ENCODE data around the gene INCA1.
"Not testable (repeated sequence)": the region's sequence is repeated elsewhere in the genome, so short reads cannot be mapped to it uniquely, and the experiment has no call there.

The INCA1 gene

GRCh38 chr17:4997302-4998026 lies at the start of gene INCA1, which contains the start of gene KIF1C:
TSS of gene INCA1 (minus strand) at chr17:4997522. CDS start at chr17:4994437, 3,085 bp downstream.
TSS of gene KIF1C (plus strand) at chr17:4997950. CDS start at chr17:5000247, 2,297 bp downstream.
- no peak for TF ChIP-seq ZNF274 (IDR thresholded peaks at IDR 0.05; ENCODE audit: low read depth, low read length)
- peak within 1 kb of the TSS; percentile 85 for H3K4me3 ChIP-seq (ENCODE audit: low read length)

- TF ChIP-seq ZNF274 (IDR thresholded peaks at IDR 0.05; ENCODE audit: low read depth, low read length), result no peak
- H3K4me3 ChIP-seq (ENCODE audit: low read length), result no peak overlapping the region
These were observed 48.2 kb upstream of the INCA1 start for GRCh38 chr17:5045496-5045895.

GRCh38 chr17:5044630-5045029 lies 47.3 kb upstream of the INCA1 start:
- no peak overlapping the region for H3K4me3 ChIP-seq (ENCODE audit: low read length)
- TF ChIP-seq ZNF274 (IDR thresholded peaks at IDR 0.05; ENCODE audit: low read depth, low read length), result no peak

GRCh38 chr17:5043524-5043923 lies 46.2 kb upstream of the INCA1 start:
- no peak overlapping the region for H3K4me3 ChIP-seq (ENCODE audit: low read length)
- no peak for TF ChIP-seq ZNF274 (IDR thresholded peaks at IDR 0.05; ENCODE audit: low read depth, low read length)

- no peak for TF ChIP-seq ZNF274 (IDR thresholded peaks at IDR 0.05; ENCODE audit: low read depth, low read length)
- no peak overlapping the region for H3K4me3 ChIP-seq (ENCODE audit: low read length)
These were observed 45.1 kb upstream of the INCA1 start for GRCh38 chr17:5042157-5043022.

GRCh38 chr17:5035315-5035714 lies 38.0 kb upstream of the INCA1 start, which contains the start of gene SLC52A1:
TSS of gene SLC52A1 (minus strand) at chr17:5035426. CDS start at chr17:5034606, 820 bp downstream.
- no peak within 1 kb of the TSS; the same call in 1 of the 2 replicates for H3K4me3 ChIP-seq (ENCODE audit: low read length)
- no peak for TF ChIP-seq ZNF274 (IDR thresholded peaks at IDR 0.05; ENCODE audit: low read depth, low read length)

GRCh38 chr17:5034651-5035050 lies 37.3 kb upstream of the INCA1 start:
- no peak overlapping the region for H3K4me3 ChIP-seq (ENCODE audit: low read length)
- TF ChIP-seq ZNF274 (IDR thresholded peaks at IDR 0.05; ENCODE audit: low read depth, low read length), result no peak

- no peak for TF ChIP-seq ZNF274 (IDR thresholded peaks at IDR 0.05; ENCODE audit: low read depth, low read length)
- no peak overlapping the region for H3K4me3 ChIP-seq (ENCODE audit: low read length)
These were observed 36.7 kb upstream of the INCA1 start for GRCh38 chr17:5034063-5034462.

- TF ChIP-seq ZNF274 (IDR thresholded peaks at IDR 0.05; ENCODE audit: low read depth, low read length), result no peak
- no peak overlapping the region for H3K4me3 ChIP-seq (ENCODE audit: low read length)
These were observed 36.2 kb upstream of the INCA1 start for GRCh38 chr17:5033352-5034015.

- TF ChIP-seq ZNF274 (IDR thresholded peaks at IDR 0.05; ENCODE audit: low read depth, low read length), result no peak
- no peak overlapping the region for H3K4me3 ChIP-seq (ENCODE audit: low read length)
These were observed 35.5 kb upstream of the INCA1 start for GRCh38 chr17:5032865-5033264.

GRCh38 chr17:5031365-5032082 lies 34.2 kb upstream of the INCA1 start:
- H3K4me3 ChIP-seq (ENCODE audit: low read length), result peak overlapping the region; percentile 47; the same call in 1 of the 2 replicates
- TF ChIP-seq ZNF274 (IDR thresholded peaks at IDR 0.05; ENCODE audit: low read depth, low read length), result no peak

GRCh38 chr17:5030168-5030567 lies 32.8 kb upstream of the INCA1 start:
- not testable (repeated sequence) for H3K4me3 ChIP-seq (ENCODE audit: low read length)

- H3K4me3 ChIP-seq (ENCODE audit: low read length), result no peak overlapping the region
- no peak for TF ChIP-seq ZNF274 (IDR thresholded peaks at IDR 0.05; ENCODE audit: low read depth, low read length)
These were observed 30.6 kb upstream of the INCA1 start for GRCh38 chr17:5027916-5028315.

GRCh38 chr17:5027299-5027698 lies 30.0 kb upstream of the INCA1 start:
- no peak for TF ChIP-seq ZNF274 (IDR thresholded peaks at IDR 0.05; ENCODE audit: low read depth, low read length)
- H3K4me3 ChIP-seq (ENCODE audit: low read length), result no peak overlapping the region

All from GM08714 (cell line).